NCI-H345 treated with DMSO at 0.1 percent for 48 hours (cell line): Measurements from ENCODE around the gene PAX2.

Source experiments
- DNase-seq: peaks from one replicate; lab custom pipeline; 2025; ENCODE audit not compliant: unreplicated experiment; lab: John Stamatoyannopoulos, UW

PAX2 gene

GRCh38 chr10:100835810-100836209 lies 90.4 kb downstream of the PAX2 start:
- DNase-seq: no peak

GRCh38 chr10:100836891-100837290 lies 91.5 kb downstream of the PAX2 start:
- DNase-seq: no peak

- DNase-seq: no peak
These were observed 91.9 kb downstream of the PAX2 start for GRCh38 chr10:100837300-100837699.

- no peak for DNase-seq
These were observed 93.6 kb downstream of the PAX2 start for GRCh38 chr10:100838986-100839385.

- no peak for DNase-seq
These were observed 96.1 kb downstream of the PAX2 start for GRCh38 chr10:100841528-100841927.

GRCh38 chr10:100847440-100847839 lies 102.1 kb downstream of the PAX2 start:
- no peak for DNase-seq

- no peak for DNase-seq
These were observed 103.4 kb downstream of the PAX2 start for GRCh38 chr10:100848770-100849169.

GRCh38 chr10:100858261-100858660 lies 112.9 kb downstream of the PAX2 start:
- no peak for DNase-seq

- DNase-seq: no peak
These were observed 113.5 kb downstream of the PAX2 start for GRCh38 chr10:100858747-100859483.

- no peak for DNase-seq
These were observed 114.0 kb downstream of the PAX2 start for GRCh38 chr10:100859484-100859763.

GRCh38 chr10:100863433-100863832 lies 118.1 kb downstream of the PAX2 start:
- DNase-seq: no peak

- DNase-seq: no peak
These were observed 118.9 kb downstream of the PAX2 start for GRCh38 chr10:100864036-100864885.

GRCh38 chr10:100864978-100865377 lies 119.6 kb downstream of the PAX2 start:
- no peak for DNase-seq

GRCh38 chr10:100866010-100866409 lies 120.6 kb downstream of the PAX2 start:
- DNase-seq: no peak

- DNase-seq: no peak
These were observed 121.3 kb downstream of the PAX2 start for GRCh38 chr10:100866575-100867098.

- DNase-seq: no peak
These were observed 122.0 kb downstream of the PAX2 start for GRCh38 chr10:100867261-100867963.

- no peak for DNase-seq
These were observed 123.0 kb downstream of the PAX2 start for GRCh38 chr10:100868382-100868781.

GRCh38 chr10:100869399-100869798 lies 124.0 kb downstream of the PAX2 start:
- DNase-seq: no peak

GRCh38 chr10:100872034-100872791 lies 126.8 kb downstream of the PAX2 start:
- peak; percentile 0 for DNase-seq

- DNase-seq: no peak
These were observed 127.9 kb downstream of the PAX2 start for GRCh38 chr10:100873146-100873826.
